Gastroesophageal sphincter (tissue), 3 donors: ENCODE measurements around the gene ZEB2.

Experiments used
- EP300 ChIP-seq: sonication (generic); formaldehyde crosslinking; IDR thresholded peaks from one replicate; pipeline ENCODE4 v1.6.1; 2017; ENCODE audit warnings: antibody characterized with exemption, mild to moderate bottlenecking
- POLR2A ChIP-seq, 2 donors: fragments of 450-650 bp; IDR thresholded peaks; one replicate each; pipeline ENCODE4 v1.6.1; 2017; ENCODE audit warnings: antibody characterized with exemption in 2 of 2, mild to moderate bottlenecking in 2 of 2, moderate library complexity in 1 of 2
- TF ChIP-seq, protein P1 (sequence below), 4 experiments: fragments of 200-600 bp in 2 of 4; fragments of 450-650 bp in 2 of 4; sonication (generic) in 1 of 4; IDR thresholded peaks; one replicate each; pipeline ENCODE4 v1.5.1; 2017 to 2019; ENCODE audit warnings: antibody characterized with exemption in 4 of 4, mild to moderate bottlenecking in 2 of 4, moderate library complexity in 2 of 4

DNA sequence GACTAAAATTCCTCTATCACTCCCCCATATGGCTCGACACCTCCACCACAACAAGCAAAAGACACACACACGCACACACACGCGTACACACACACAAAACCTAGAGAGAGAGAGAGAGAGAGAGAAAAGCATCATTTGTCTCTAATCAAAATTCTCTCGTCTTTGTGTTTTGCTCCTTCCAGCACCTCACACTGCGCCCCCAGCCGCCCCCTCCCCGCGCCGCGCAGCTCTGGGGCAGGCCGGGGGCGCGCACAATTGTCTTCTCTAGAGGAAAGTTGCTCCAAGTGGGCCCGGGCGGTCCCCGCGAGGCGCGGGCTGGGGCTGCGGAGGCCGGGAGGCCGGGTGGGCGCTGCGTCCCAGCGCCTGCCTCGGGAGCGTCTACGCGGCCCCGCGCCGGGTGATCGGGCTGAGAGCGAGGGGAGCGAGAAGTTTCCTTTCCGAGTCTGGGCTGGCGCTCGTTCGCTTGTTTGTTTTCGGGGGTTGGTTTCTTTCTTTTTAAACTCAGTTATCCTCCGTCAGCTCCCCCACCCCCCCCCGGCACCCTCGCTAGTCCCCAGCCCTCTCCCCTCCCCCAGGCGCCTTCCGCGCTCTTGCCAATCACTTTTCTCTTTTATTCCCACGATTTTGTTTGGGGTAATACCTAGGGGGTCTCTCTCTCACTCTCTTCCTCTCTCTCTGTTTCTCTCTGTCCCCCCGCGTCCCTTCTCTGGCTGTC lies 4.1 kb downstream of the ZEB2 start:
- TF ChIP-seq POLR2A (IDR thresholded peaks at IDR 0.05) (no peak), EP300 (no peak)
- TF ChIP-seq, protein P1, sequence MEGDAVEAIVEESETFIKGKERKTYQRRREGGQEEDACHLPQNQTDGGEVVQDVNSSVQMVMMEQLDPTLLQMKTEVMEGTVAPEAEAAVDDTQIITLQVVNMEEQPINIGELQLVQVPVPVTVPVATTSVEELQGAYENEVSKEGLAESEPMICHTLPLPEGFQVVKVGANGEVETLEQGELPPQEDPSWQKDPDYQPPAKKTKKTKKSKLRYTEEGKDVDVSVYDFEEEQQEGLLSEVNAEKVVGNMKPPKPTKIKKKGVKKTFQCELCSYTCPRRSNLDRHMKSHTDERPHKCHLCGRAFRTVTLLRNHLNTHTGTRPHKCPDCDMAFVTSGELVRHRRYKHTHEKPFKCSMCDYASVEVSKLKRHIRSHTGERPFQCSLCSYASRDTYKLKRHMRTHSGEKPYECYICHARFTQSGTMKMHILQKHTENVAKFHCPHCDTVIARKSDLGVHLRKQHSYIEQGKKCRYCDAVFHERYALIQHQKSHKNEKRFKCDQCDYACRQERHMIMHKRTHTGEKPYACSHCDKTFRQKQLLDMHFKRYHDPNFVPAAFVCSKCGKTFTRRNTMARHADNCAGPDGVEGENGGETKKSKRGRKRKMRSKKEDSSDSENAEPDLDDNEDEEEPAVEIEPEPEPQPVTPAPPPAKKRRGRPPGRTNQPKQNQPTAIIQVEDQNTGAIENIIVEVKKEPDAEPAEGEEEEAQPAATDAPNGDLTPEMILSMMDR (IDR thresholded peaks at IDR 0.05), result no peak
